GM19438 (cell line): ENCODE measurements around the gene PCSK4.
"Not testable (repeated sequence)": the region's sequence is repeated elsewhere in the genome, so short reads cannot be mapped to it uniquely, and the experiment has no call there.

Experiments used
- ATAC-seq: cut with Tn5 transposase; IDR thresholded peaks from one replicate; pipeline ENCODE4 v1.9.1; 2021; ENCODE audit warnings: low read depth; ENCODE audit not compliant: unreplicated experiment

The PCSK4 gene

DNA sequence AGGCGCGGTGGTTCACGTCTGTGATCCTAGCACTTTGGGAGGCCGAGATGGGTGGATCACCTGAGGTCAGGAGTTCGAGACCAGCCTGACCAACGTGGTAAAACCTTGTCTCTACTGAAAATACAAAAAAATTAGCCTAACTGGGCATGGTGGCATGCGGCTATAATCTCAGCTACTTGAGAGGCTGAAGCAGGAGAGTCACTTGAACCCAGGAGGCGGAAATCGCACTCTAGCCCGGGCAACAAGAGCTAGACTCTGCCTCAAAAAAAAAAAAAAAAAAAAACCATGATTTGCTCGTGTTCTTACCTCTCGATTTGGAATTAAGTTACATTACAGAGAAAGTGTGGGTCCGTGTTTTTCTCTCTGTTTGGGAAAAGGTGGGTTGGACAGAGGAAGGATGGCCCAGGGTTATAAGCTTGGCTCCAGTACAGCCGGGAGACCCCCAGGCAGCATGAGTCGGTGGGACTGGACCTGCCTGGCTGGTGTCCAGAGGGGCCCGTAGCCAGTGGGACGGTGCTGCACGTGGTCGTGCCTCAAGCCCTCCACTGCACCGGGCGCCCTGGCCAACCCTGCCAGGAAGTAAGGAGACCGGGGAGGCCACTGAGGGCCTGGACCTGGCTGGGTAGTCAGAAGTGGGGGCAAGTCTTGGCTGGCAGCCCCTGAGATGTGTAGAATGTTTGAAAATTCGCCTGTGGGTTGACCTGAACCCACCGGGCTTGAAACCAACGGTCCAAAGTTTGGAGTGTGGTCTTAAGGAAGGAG is 48.3 kb downstream of the PCSK4 start:
- no peak for ATAC-seq

DNA sequence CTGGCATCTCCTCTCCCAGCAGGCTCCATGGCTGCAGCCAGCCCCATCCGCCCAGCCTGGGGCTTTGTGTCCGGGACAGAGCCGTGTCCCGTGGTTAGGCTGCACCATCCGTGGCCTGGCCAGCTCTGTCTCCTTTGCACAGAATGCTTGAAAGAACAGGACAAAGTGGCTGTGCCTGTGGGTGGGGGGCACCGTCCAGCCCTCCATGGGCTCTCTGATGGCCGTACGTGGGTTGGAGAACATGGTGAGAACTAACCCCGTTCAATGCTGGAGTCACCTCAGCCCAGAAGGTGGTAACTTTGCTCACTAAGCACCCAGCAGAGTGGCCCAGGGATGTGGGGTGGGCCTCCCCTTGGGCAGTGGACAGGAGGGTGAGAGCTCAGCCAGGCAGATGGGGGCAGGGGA is 49.1 kb downstream of the PCSK4 start:
- ATAC-seq, result no peak

DNA sequence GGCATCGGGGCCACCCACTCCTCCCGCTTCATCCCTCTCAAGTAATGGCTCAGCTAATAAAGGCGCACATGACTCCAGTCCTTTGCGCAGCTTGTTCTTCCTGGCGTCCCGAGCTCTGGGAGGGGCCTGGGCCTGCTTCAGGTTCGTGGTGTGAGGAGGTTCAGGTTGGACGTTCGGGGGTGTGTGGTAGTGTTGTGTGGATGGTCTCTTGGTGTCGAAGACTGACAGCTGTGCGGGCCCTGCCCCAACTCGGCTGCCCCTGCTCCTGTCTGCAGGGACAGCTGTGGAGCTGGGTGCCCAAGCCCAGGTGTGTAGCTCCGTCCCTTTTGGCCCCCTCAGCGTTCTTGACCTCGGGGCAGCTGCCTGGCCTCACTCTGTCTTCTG is 49.7 kb downstream of the PCSK4 start:
- ATAC-seq, result no peak

DNA sequence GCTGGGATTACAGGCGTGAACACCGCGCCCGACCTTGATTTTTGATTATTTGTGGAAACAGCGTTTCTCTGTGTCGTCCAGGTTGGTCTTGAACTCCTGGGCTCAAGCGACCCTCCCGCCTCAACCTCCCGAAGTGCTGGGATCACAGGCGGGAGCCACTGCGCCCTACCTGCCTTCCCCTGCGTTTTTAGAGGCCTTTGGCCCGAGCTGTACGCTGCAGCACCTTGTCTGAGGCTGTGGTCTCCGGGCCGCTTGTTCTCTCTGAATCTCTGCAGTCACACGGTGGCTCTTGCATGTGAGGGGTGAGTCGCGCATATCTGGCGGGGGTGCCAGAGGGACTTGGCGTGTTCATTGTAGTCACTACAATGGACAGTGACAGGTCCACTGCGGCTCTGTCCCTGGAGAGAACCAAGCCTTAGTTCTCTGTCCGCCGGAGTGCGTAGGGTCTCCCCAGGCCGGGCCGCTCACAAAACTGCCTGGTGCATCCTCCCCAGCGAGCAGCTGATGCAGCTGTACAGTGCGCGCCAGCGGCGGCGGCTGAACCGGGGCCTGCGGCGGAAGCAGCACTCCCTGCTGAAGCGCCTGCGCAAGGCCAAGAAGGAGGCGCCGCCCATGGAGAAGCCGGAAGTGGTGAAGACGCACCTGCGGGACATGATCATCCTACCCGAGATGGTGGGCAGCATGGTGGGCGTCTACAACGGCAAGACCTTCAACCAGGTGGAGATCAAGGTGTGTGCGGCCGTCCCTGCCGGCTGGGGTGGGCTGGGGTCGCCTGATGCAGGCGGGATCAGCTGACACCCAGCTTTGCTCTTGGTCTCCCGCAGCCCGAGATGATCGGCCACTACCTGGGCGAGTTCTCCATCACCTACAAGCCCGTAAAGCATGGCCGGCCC is 50.4 kb downstream of the PCSK4 start:
- not testable (repeated sequence) for ATAC-seq

DNA sequence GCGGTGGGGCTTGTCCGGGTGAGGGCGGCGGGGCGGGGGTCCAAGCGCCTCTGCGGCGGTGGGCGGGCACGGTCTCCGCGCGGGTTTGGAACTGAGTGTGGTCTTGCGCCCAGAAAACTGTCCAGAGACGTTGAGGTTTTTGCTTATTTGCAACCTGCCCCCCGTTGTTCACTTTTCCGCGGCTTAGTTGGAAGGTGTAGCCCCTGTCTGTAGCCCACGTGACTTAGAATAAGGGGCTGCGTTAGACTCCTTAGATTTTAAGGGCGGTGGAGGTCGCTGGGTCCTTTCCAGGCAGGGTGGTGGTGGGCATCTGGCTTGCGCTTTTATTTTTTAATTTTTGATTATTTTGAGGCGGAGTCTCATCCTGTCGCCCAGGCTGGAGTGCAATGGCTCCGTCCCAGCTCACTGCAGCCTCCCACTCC is 51.2 kb downstream of the PCSK4 start:
- ATAC-seq, result no peak

DNA sequence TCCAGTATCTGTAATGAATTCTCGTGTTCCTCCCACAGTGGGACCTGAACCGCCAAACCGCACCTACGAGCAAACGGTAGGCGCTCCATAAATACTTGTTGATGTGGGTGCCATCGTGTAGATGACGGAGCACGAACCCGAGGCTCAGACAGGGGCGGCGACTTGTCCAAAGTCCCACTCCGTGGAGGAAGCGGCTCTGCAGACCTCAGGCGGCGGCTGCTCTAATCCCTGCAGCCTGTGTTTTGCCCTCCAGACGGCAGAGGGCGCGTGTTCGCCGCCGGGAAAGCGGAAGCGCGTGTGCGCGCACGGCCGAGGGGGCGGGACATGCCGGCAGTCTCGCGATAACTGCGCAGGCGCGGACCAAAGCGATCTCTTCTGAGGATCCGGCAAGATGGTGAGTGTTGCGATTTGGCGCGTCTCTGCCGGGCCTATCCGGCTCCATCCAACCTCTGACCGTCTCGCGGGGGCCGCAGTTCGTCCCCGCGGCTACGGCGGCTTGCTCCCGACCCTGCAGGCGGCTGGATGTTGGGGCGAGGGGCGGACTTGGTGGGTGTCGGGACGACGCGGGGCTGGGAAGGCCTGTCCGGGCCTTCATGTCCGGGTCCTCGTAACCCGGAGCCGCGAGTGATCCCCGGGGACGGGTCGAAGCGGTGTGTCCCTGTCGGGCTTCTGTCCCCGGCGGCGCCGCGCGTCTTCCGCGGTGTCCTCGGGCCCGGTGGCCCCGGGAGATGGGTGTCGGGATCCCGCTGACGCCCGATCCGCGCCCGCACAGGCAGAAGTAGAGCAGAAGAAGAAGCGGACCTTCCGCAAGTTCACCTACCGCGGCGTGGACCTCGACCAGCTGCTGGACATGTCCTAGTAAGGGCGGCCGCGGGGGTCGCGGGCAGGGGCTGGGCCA is 51.9 kb downstream of the PCSK4 start, which contains the start of gene RPS15:
Gene RPS15 (plus strand): TSS at position 362 of the 898 bp plus-strand sequence. CDS start 30 bp downstream, at position 392.
- ATAC-seq, result no peak

DNA sequence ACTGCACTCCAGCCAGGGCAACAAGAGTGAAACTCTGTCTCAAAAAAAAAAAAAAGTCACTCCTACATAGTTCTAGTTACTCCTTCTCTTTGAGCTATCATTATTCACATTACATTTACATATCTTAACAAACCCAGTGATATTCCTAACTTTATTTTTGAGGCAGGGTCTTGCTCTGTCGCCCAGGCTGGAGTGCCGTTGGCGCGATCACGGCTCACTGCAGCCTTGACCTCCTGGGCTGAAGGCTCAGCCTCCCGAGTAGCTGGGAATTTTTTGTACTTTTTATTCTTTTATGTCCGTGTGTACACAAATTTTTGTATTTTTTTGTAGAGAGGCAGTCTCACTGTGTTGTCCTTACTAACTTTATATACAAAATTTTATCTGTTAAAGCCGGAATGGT is 52.5 kb downstream of the PCSK4 start:
- no peak for ATAC-seq

DNA sequence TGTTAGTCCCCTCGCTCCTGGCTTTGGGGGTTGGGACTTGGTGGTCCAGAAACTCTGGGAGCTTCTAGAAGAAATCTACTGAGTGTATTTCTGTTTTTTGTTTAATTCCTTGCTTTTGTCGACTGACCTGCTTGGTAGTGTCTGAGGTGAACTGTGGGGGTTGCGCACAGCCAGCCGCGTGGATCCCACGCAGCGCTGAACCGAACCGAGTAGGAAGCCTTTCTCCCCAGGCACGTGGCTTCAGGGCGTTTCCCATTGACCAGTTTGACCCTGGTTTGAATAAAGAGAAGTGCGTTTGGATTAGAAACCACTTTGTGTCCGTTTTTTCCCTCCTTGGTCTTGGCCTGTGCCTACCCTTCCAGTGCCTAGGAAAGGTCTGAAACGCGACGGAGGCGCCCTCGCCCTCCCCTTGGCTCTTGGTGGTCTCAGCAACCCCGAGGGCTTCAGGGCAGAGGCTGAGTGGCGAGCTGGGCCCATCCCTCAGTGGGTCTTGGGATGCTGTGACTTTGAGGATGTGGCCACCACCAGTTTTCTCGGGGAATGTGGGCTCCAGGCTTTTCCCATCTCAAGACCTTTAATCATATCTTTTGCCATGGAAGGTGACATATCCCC is 54.7 kb downstream of the PCSK4 start:
- ATAC-seq, result no peak

DNA sequence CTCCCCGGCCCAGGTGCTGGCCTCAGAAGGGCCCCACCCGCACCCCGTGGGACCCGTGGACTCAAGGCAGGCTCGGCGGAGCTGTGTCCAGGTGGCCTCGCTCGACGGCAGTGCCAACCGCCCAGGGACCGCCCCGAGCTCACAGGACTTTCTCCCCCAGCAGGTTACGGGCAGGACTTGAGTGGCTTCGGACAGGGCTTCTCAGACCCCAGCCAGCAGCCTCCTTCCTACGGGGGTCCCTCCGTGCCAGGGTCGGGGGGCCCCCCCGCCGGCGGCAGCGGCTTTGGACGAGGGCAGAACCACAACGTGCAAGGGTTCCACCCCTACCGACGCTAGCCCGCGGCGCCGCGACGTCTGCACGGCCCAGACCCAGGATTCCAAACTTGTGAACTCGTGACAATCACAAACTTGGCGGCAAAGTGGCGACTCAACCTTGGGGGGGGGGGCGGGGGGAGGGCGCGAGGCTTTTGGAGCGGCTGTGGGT is 55.5 kb downstream of the PCSK4 start:
- ATAC-seq, result no peak

DNA sequence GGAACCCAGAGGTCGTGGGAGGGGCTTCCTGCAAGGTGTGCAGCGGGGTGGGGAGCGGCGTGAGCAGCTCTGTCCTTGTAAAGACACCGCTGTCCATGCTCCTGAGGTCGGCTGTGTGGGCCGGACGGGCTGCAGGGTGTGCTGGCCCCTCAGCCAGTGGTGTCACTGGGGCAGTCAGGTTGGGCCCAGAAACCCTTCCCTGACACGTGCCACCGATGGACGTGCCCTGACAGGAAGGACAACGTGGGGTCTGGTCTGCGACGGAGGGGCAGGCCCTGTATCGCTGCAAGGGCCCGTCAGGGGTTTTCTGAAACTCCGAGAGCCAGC is 56.1 kb downstream of the PCSK4 start:
- no peak for ATAC-seq

DNA sequence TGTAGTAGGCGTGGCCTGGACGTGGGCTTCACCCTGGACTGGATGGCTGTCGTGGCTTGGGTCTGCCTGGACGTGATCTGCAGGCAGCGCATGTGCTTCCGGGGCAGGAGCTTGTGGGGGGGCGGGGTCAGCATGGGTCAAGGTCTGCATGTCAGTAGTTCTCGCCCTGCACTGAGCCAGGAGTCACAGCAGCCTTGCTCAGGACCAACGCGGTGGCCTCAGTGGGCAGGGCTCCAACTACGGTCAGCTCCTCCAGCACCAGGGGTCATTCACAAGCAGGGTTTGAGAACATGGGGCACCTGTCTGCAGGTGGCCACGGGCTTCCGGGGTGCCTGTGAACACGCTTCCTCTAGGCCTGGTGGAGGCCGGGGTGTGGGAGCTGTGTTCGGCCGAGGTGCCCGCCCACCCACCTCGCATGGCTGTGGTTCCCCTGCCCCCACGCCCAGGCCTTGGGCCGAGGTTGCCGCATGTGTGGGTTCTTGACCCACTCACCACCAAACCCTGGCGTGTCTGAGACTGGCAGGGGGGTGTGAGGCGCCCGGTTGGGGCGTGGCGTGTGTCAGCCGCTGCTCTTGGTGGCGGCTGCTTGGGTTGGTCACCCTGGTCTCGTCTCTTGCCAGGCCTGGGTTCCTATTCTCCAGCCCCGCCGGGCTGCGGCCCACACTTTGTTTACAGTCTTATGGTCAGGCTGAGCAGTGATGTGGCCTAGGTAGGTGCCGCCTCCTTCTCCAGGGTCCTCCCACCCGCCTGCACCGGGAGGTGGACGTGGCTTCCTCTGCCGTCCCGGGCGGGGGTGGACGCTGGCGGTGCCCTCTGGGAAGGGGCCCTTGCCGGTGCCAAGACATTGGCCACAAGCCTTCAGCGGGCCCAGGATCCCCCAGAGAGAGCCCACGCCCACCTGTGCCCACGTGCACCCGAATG is 56.8 kb downstream of the PCSK4 start:
- ATAC-seq, result no peak

DNA sequence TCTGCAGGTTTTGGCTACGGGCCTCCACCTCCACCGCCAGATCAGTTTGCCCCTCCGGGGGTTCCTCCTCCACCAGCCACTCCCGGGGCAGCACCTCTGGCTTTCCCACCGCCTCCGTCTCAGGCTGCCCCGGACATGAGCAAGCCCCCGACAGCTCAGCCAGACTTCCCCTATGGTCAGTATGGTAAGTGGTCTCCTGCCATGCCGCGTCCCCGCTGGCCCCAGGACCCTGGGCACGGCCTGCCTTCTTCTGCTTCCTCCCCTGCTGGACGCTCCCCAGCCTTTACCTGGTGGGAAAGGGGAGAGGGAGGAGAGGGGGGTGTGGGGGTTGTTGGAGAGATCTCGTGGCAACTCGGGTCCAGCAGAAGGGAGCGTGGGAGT is 57.7 kb downstream of the PCSK4 start:
- ATAC-seq, result no peak

DNA sequence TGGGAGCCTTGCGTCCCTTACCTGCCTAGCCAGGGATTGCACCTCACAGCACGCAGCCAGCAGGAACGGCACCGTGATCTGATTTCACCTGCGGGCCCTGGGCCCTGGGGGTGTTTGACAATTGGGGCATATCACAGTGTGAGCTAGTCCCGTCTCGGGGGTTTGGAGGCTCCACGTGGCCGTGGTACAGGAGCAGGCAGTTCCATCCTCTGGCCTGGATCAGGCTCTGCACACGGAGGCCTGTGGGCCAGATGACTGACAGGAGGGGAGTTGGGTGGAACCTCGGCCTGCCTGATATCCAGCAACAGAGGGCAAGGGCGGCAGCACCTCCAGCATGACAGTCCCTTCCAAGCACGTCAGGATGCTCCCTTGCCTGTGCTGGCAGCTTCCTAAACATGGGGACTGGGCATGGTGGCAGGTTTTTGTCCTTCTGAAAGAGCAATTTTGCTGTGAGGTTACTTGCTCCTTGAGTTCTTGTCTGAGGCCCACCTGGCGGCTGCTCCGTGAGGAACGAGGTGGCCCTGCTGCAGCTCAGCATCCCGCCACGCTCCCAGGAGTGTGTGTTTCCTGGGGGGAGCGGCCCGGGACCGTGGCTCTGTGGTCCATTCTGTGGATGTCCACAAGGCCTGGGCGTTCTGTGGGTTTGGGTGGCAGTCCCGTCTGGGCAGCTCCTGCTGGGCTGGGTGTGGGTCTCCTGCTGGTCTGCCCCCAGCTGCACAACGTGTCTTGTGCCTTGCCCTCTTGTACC is 58.2 kb downstream of the PCSK4 start:
- ATAC-seq, result no peak
